ENCODE measurements around the gene ADAMTS3. TPM values are rescaled to one million over a fixed set of nuclear protein-coding genes. Genes with fewer than 3 reads are reported as not detected.

The ADAMTS3 gene
- total and polyA plus RNA-seq, 2 donors: 1.5 to 6.3 TPM

GRCh38 chr4:72484981-72485380 is 84.0 kb downstream of the ADAMTS3 start:
- H3K4me3 ChIP-seq (ENCODE audit: low read depth, low read length): no peak overlapping the region
- no peak overlapping the region for H3K27ac ChIP-seq (ENCODE audit: low read depth)
- no peaks in the 10 kb centered on the region for H3K4me1 ChIP-seq (ENCODE audit: insufficient read depth)
- DNase-seq (ENCODE audit: extremely low spot score): no peak
- 65% methylated on average over 1 of the region's 1 CpG for WGBS
- no peaks in the 10 kb centered on the region for H3K36me3 ChIP-seq (ENCODE audit: insufficient read depth)

GRCh38 chr4:72473434-72473900 is 95.6 kb downstream of the ADAMTS3 start:
- no peak overlapping the region for H3K27ac ChIP-seq (ENCODE audit: low read depth)
- 92% methylated on average over 1 of the region's 1 CpG for WGBS
- DNase-seq (ENCODE audit: extremely low spot score): no peak
- H3K4me3 ChIP-seq (ENCODE audit: low read depth, low read length): no peak overlapping the region
- no peaks in the 10 kb centered on the region for H3K36me3 ChIP-seq (ENCODE audit: insufficient read depth)
- H3K4me1 ChIP-seq (ENCODE audit: insufficient read depth): no peaks in the 10 kb centered on the region

- DNase-seq (ENCODE audit: extremely low spot score): no peak
- Histone ChIP-seq H3K4me3 (ENCODE audit: low read depth, low read length) (no peak overlapping the region), H3K36me3 (ENCODE audit: insufficient read depth) (no peaks in the 10 kb centered on the region), H3K27ac (ENCODE audit: low read depth) (no peak overlapping the region), H3K4me1 (ENCODE audit: insufficient read depth) (no peaks in the 10 kb centered on the region)
- WGBS: 53% methylated on average over 2 of the region's 2 CpGs
Measured at GRCh38 chr4:72471816-72472215, 97.2 kb downstream of the ADAMTS3 start.

- Histone ChIP-seq H3K36me3 (ENCODE audit: insufficient read depth) (no peaks in the 10 kb centered on the region), H3K4me3 (ENCODE audit: low read depth, low read length) (no peak overlapping the region), H3K4me1 (ENCODE audit: insufficient read depth) (no peaks in the 10 kb centered on the region), H3K27ac (ENCODE audit: low read depth) (no peak overlapping the region)
- no peak for DNase-seq (ENCODE audit: extremely low spot score)
- WGBS: 12% methylated on average over 1 of the region's 1 CpG
Measured at GRCh38 chr4:72468904-72469502, 100.0 kb downstream of the ADAMTS3 start.

GRCh38 chr4:72467633-72468032 is 101.4 kb downstream of the ADAMTS3 start:
- DNase-seq (ENCODE audit: extremely low spot score): no peak
- Histone ChIP-seq H3K4me1 (ENCODE audit: insufficient read depth) (no peaks in the 10 kb centered on the region), H3K4me3 (ENCODE audit: low read depth, low read length) (no peak overlapping the region), H3K36me3 (ENCODE audit: insufficient read depth) (no peaks in the 10 kb centered on the region), H3K27ac (ENCODE audit: low read depth) (no peak overlapping the region)

GRCh38 chr4:72463724-72464123 is 105.3 kb downstream of the ADAMTS3 start:
- WGBS: 36% methylated on average over 3 of the region's 3 CpGs

GRCh38 chr4:72457158-72457557 is 111.9 kb downstream of the ADAMTS3 start:
- no peak for DNase-seq (ENCODE audit: extremely low spot score)
- whole genome bisulfite sequencing: 62% methylated on average over 3 of the region's 3 CpGs
- no peaks in the 10 kb centered on the region for H3K4me1 ChIP-seq (ENCODE audit: insufficient read depth)

More at GRCh38 chr4:72463724-72464123, 105.3 kb downstream of the ADAMTS3 start:
- DNase-seq (ENCODE audit: extremely low spot score): no peak
- H3K36me3 ChIP-seq (ENCODE audit: insufficient read depth): no peaks in the 10 kb centered on the region
- H3K4me1 ChIP-seq (ENCODE audit: insufficient read depth): no peaks in the 10 kb centered on the region
- no peak overlapping the region for H3K27ac ChIP-seq (ENCODE audit: low read depth)
- H3K4me3 ChIP-seq (ENCODE audit: low read depth, low read length): no peak overlapping the region

GRCh38 chr4:72451349-72451748 is 117.7 kb downstream of the ADAMTS3 start:
- 59% methylated on average over 3 of the region's 3 CpGs for whole genome bisulfite sequencing
- Histone ChIP-seq H3K4me3 (ENCODE audit: low read depth, low read length) (no peak overlapping the region), H3K27ac (ENCODE audit: low read depth) (no peak overlapping the region), H3K36me3 (ENCODE audit: insufficient read depth) (no peaks in the 10 kb centered on the region), H3K4me1 (ENCODE audit: insufficient read depth) (no peaks in the 10 kb centered on the region)
- DNase-seq (ENCODE audit: extremely low spot score): no peak

More at GRCh38 chr4:72457158-72457557, 111.9 kb downstream of the ADAMTS3 start:
- Histone ChIP-seq H3K27ac (ENCODE audit: low read depth) (no peak overlapping the region), H3K36me3 (ENCODE audit: insufficient read depth) (no peaks in the 10 kb centered on the region), H3K4me3 (ENCODE audit: low read depth, low read length) (no peak overlapping the region)

GRCh38 chr4:72449705-72450104 is 119.3 kb downstream of the ADAMTS3 start:
- no peaks in the 10 kb centered on the region for H3K36me3 ChIP-seq (ENCODE audit: insufficient read depth)
- no peak overlapping the region for H3K4me3 ChIP-seq (ENCODE audit: low read depth, low read length)
- DNase-seq (ENCODE audit: extremely low spot score): no peak
- H3K27ac ChIP-seq (ENCODE audit: low read depth): no peak overlapping the region
- 78% methylated on average over 1 of the region's 1 CpG for WGBS
- H3K4me1 ChIP-seq (ENCODE audit: insufficient read depth): no peaks in the 10 kb centered on the region

- Histone ChIP-seq H3K36me3 (ENCODE audit: insufficient read depth) (no peaks in the 10 kb centered on the region), H3K4me1 (ENCODE audit: insufficient read depth) (no peaks in the 10 kb centered on the region), H3K4me3 (ENCODE audit: low read depth, low read length) (no peak overlapping the region), H3K27ac (ENCODE audit: low read depth) (no peak overlapping the region)
- DNase-seq (ENCODE audit: extremely low spot score): no peak
- 65% methylated on average over 4 of the region's 4 CpGs for WGBS
Measured at GRCh38 chr4:72448231-72448630, 120.8 kb downstream of the ADAMTS3 start.

- no peak overlapping the region for H3K27ac ChIP-seq (ENCODE audit: low read depth)
- WGBS: 83% methylated on average over 3 of the region's 3 CpGs
- no peak for DNase-seq (ENCODE audit: extremely low spot score)
- no peak overlapping the region for H3K4me3 ChIP-seq (ENCODE audit: low read depth, low read length)
- no peaks in the 10 kb centered on the region for H3K36me3 ChIP-seq (ENCODE audit: insufficient read depth)
- no peaks in the 10 kb centered on the region for H3K4me1 ChIP-seq (ENCODE audit: insufficient read depth)
Measured at GRCh38 chr4:72446353-72447055, 122.5 kb downstream of the ADAMTS3 start.

GRCh38 chr4:72444092-72444491 is 124.9 kb downstream of the ADAMTS3 start:
- Histone ChIP-seq H3K36me3 (ENCODE audit: insufficient read depth) (no peaks in the 10 kb centered on the region), H3K4me3 (ENCODE audit: low read depth, low read length) (no peak overlapping the region), H3K27ac (ENCODE audit: low read depth) (no peak overlapping the region), H3K4me1 (ENCODE audit: insufficient read depth) (no peaks in the 10 kb centered on the region)
- DNase-seq (ENCODE audit: extremely low spot score): no peak
- WGBS: 40% methylated on average over 1 of the region's 1 CpG

- no peak overlapping the region for H3K27ac ChIP-seq (ENCODE audit: low read depth)
- DNase-seq (ENCODE audit: extremely low spot score): no peak
- 96% methylated on average over 5 of the region's 5 CpGs for WGBS
Measured at GRCh38 chr4:72442715-72443114, 126.3 kb downstream of the ADAMTS3 start.

GRCh38 chr4:72442147-72442546 is 126.9 kb downstream of the ADAMTS3 start:
- no peak for DNase-seq (ENCODE audit: extremely low spot score)
- Histone ChIP-seq H3K4me1 (ENCODE audit: insufficient read depth) (no peaks in the 10 kb centered on the region), H3K36me3 (ENCODE audit: insufficient read depth) (no peaks in the 10 kb centered on the region), H3K27ac (ENCODE audit: low read depth) (no peak overlapping the region), H3K4me3 (ENCODE audit: low read depth, low read length) (no peak overlapping the region)
- 70% methylated on average over 2 of the region's 2 CpGs for WGBS

More at GRCh38 chr4:72442715-72443114, 126.3 kb downstream of the ADAMTS3 start:
- Histone ChIP-seq H3K4me3 (ENCODE audit: low read depth, low read length) (no peak overlapping the region), H3K36me3 (ENCODE audit: insufficient read depth) (no peaks in the 10 kb centered on the region), H3K4me1 (ENCODE audit: insufficient read depth) (no peaks in the 10 kb centered on the region)
